Measurements from ENCODE around the gene ADARB2. TPM values are rescaled to one million over a fixed set of nuclear protein-coding genes. Genes with fewer than 3 reads are reported as not detected.

The ADARB2 gene
- total RNA-seq, 1 donor from 2014 or later, result under 0.01 TPM

DNA sequence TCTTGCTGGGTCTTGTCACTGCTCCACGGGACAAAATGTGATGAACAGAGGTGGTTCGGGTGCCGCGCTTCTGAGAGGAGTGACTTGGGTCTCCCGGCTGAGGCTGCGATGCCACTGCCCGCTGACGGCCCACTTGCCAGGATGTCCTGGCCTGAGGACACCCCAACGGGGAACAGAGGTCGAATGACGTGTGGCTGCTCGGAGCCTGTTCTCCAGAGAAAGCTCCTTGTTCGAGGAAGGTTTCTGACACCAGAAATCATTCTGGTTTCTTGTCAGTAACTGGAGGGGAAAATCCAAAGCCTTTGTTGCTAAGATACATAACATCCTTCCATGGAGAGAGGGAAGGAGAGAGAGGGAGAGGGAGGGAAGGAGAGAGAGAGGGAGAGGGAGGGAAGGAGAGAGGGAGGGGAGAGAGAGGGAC lies 444.7 kb downstream of the ADARB2 start:
- H3K27me3 ChIP-seq (ENCODE audit: control insufficient read depth in 3 of 3, insufficient read depth in 3 of 3, low read length in 3 of 3), result peaks cover 0 to 19% (median 11%) of the 10 kb centered on the region in 3 donors
- no peak overlapping the region for H3K9ac ChIP-seq (ENCODE audit: low read depth in 1 of 3, low read length in 3 of 3)
- no peaks in the 10 kb centered on the region for H3K9me3 ChIP-seq (ENCODE audit: control insufficient read depth in 3 of 3, low read length in 3 of 3)
- H3K27ac ChIP-seq (ENCODE audit: low read depth, low read length), result no peak overlapping the region
- no peaks in the 10 kb centered on the region for H3K36me3 ChIP-seq (ENCODE audit: control insufficient read depth in 3 of 3, insufficient read depth in 3 of 3, low read length in 3 of 3)
- H3K4me3 ChIP-seq (ENCODE audit: low read length in 3 of 3), result no peak overlapping the region
- H3K4me1 ChIP-seq (ENCODE audit: control insufficient read depth in 3 of 3, insufficient read depth in 3 of 3, low read length in 3 of 3), result no peaks in the 10 kb centered on the region

- H3K4me3 ChIP-seq (ENCODE audit: low read length in 3 of 3), result no peak overlapping the region
- no peaks in the 10 kb centered on the region for H3K9me3 ChIP-seq (ENCODE audit: control insufficient read depth in 3 of 3, low read length in 3 of 3)
- peaks cover 0 to 15% (median 4%) of the 10 kb centered on the region in 3 donors for H3K27me3 ChIP-seq (ENCODE audit: control insufficient read depth in 3 of 3, insufficient read depth in 3 of 3, low read length in 3 of 3)
- H3K36me3 ChIP-seq (ENCODE audit: control insufficient read depth in 3 of 3, insufficient read depth in 3 of 3, low read length in 3 of 3), result no peaks in the 10 kb centered on the region
- H3K4me1 ChIP-seq (ENCODE audit: control insufficient read depth in 3 of 3, insufficient read depth in 3 of 3, low read length in 3 of 3), result no peaks in the 10 kb centered on the region
- no peak overlapping the region for H3K9ac ChIP-seq (ENCODE audit: low read depth in 1 of 3, low read length in 3 of 3)
- no peak overlapping the region for H3K27ac ChIP-seq (ENCODE audit: low read depth, low read length)
Observed at GRCh38 chr10:1291178-1292090, 445.9 kb downstream of the ADARB2 start.

DNA sequence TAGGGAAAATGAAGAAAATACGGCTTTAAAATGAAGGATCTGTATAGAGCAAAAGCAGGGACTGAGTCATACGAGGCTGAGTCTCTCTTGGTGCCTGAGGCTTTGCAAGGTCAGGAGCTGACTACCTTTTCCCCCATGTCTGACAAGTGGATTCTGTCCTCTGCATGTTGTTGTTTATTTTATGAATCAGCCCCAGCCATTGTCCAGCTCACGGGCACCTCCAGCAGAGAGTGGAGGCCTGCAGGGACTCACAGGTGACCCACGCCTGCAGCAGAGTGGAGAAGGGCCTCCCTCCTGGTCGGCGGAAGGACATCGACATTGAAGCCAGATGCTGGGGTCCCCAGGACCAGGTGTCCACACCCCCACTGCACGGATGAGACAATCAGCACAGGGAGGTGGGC lies 447.3 kb downstream of the ADARB2 start:
- Histone ChIP-seq H3K27ac (ENCODE audit: low read depth, low read length) (no peak overlapping the region), H3K9ac (ENCODE audit: low read depth in 1 of 3, low read length in 3 of 3) (no peak overlapping the region), H3K4me1 (ENCODE audit: control insufficient read depth in 3 of 3, insufficient read depth in 3 of 3, low read length in 3 of 3) (no peaks in the 10 kb centered on the region), H3K27me3 (ENCODE audit: control insufficient read depth in 3 of 3, insufficient read depth in 3 of 3, low read length in 3 of 3) (peaks cover 0 to 19% (median 4%) of the 10 kb centered on the region in 3 donors), H3K4me3 (ENCODE audit: low read length in 3 of 3) (no peak overlapping the region), H3K9me3 (ENCODE audit: control insufficient read depth in 3 of 3, low read length in 3 of 3) (no peaks in the 10 kb centered on the region), H3K36me3 (ENCODE audit: control insufficient read depth in 3 of 3, insufficient read depth in 3 of 3, low read length in 3 of 3) (no peaks in the 10 kb centered on the region)

DNA sequence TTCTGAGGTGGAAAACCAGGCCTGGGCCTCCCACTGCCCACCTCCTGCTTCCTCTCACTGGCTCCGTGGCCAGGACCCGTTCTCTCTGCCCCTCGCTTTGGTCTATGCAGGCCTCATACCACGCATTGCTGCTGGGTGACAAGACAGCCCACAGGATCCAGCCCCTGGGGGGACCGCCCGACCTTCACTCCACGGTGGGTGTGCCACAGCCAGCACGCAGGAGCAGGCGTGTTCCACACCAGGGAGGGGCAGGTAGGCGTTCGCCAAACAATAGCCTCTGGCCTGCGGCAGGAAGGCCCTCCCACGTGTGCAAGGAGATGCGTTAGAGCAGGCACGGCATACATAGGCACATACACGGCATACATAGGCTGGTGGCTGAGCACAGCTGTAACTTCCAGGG lies 447.7 kb downstream of the ADARB2 start:
- no peaks in the 10 kb centered on the region for H3K4me1 ChIP-seq (ENCODE audit: control insufficient read depth in 3 of 3, insufficient read depth in 3 of 3, low read length in 3 of 3)
- H3K36me3 ChIP-seq (ENCODE audit: control insufficient read depth in 3 of 3, insufficient read depth in 3 of 3, low read length in 3 of 3), result no peaks in the 10 kb centered on the region
- peaks cover 0 to 22% (median 4%) of the 10 kb centered on the region in 3 donors for H3K27me3 ChIP-seq (ENCODE audit: control insufficient read depth in 3 of 3, insufficient read depth in 3 of 3, low read length in 3 of 3)
- no peaks in the 10 kb centered on the region for H3K9me3 ChIP-seq (ENCODE audit: control insufficient read depth in 3 of 3, low read length in 3 of 3)
- no peak overlapping the region for H3K4me3 ChIP-seq (ENCODE audit: low read length in 3 of 3)
- no peak overlapping the region for H3K27ac ChIP-seq (ENCODE audit: low read depth, low read length)
- H3K9ac ChIP-seq (ENCODE audit: low read depth in 1 of 3, low read length in 3 of 3), result no peak overlapping the region

DNA sequence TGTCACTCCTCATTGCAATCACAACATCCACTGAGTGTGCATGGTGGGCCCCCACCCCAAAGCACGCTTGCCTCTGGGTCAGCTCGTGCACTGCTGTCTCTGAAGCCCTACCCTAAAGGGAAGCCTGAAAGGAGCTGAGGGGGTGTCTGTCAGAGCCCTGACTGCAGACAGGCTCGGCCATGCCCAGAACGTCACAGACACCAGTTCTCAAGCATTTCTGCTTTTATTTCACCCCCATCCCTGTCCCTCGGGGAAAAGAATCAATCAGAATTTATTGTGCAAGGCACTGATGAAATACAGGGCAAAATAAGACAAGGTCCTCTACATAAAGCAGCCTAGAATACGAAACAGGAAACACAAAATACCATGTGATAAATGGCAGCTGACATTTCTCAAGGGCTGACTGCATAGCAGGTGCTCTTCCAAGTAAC lies 449.3 kb downstream of the ADARB2 start:
- Histone ChIP-seq H3K36me3 (ENCODE audit: control insufficient read depth in 3 of 3, insufficient read depth in 3 of 3, low read length in 3 of 3) (no peaks in the 10 kb centered on the region), H3K27ac (ENCODE audit: low read depth, low read length) (no peak overlapping the region), H3K9ac (ENCODE audit: low read depth in 1 of 3, low read length in 3 of 3) (no peak overlapping the region), H3K4me3 (ENCODE audit: low read length in 3 of 3) (no peak overlapping the region), H3K4me1 (ENCODE audit: control insufficient read depth in 3 of 3, insufficient read depth in 3 of 3, low read length in 3 of 3) (no peaks in the 10 kb centered on the region), H3K9me3 (ENCODE audit: control insufficient read depth in 3 of 3, low read length in 3 of 3) (no peaks in the 10 kb centered on the region), H3K27me3 (ENCODE audit: control insufficient read depth in 3 of 3, insufficient read depth in 3 of 3, low read length in 3 of 3) (peaks cover 0 to 24% (median 4%) of the 10 kb centered on the region in 3 donors)

DNA sequence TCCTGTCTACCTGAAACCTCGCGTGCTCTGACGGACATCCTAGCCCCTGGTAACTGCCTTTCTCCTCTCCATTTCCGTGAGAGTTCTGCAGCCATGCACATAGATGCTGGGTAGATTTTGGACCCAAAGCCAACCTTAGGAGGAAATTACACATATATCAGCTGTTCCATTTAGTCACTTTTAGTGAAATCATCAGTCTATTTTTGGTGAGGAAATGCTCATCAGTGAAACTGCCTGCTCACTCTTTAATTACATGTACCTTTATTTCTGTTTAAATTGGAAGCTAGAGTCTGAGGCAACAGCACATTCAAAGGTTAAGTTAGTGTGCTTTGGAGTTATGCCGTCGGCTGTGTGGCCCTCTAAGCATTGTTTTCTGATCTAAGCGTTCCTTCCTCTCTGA lies 449.8 kb downstream of the ADARB2 start:
- Histone ChIP-seq H3K9me3 (ENCODE audit: control insufficient read depth in 3 of 3, low read length in 3 of 3) (no peaks in the 10 kb centered on the region), H3K27ac (ENCODE audit: low read depth, low read length) (no peak overlapping the region), H3K36me3 (ENCODE audit: control insufficient read depth in 3 of 3, insufficient read depth in 3 of 3, low read length in 3 of 3) (no peaks in the 10 kb centered on the region), H3K9ac (ENCODE audit: low read depth in 1 of 3, low read length in 3 of 3) (no peak overlapping the region), H3K4me3 (ENCODE audit: low read length in 3 of 3) (no peak overlapping the region), H3K4me1 (ENCODE audit: control insufficient read depth in 3 of 3, insufficient read depth in 3 of 3, low read length in 3 of 3) (no peaks in the 10 kb centered on the region), H3K27me3 (ENCODE audit: control insufficient read depth in 3 of 3, insufficient read depth in 3 of 3, low read length in 3 of 3) (peaks cover 0 to 24% (median 4%) of the 10 kb centered on the region in 3 donors)

GRCh38 chr10:1284076-1284475 lies 453.2 kb downstream of the ADARB2 start:
- Histone ChIP-seq H3K27me3 (ENCODE audit: control insufficient read depth in 3 of 3, insufficient read depth in 3 of 3, low read length in 3 of 3) (peaks cover 0 to 23% (median 2%) of the 10 kb centered on the region in 3 donors), H3K4me3 (ENCODE audit: low read length in 3 of 3) (no peak overlapping the region), H3K27ac (ENCODE audit: low read depth, low read length) (no peak overlapping the region), H3K9ac (ENCODE audit: low read depth in 1 of 3, low read length in 3 of 3) (no peak overlapping the region), H3K9me3 (ENCODE audit: control insufficient read depth in 3 of 3, low read length in 3 of 3) (no peaks in the 10 kb centered on the region), H3K4me1 (ENCODE audit: control insufficient read depth in 3 of 3, insufficient read depth in 3 of 3, low read length in 3 of 3) (no peaks in the 10 kb centered on the region), H3K36me3 (ENCODE audit: control insufficient read depth in 3 of 3, insufficient read depth in 3 of 3, low read length in 3 of 3) (no peaks in the 10 kb centered on the region)

GRCh38 chr10:1281405-1281782 lies 455.9 kb downstream of the ADARB2 start:
- peaks cover 0 to 21% (median 2%) of the 10 kb centered on the region in 3 donors for H3K27me3 ChIP-seq (ENCODE audit: control insufficient read depth in 3 of 3, insufficient read depth in 3 of 3, low read length in 3 of 3)
- no peaks in the 10 kb centered on the region for H3K36me3 ChIP-seq (ENCODE audit: control insufficient read depth in 3 of 3, insufficient read depth in 3 of 3, low read length in 3 of 3)
- H3K4me1 ChIP-seq (ENCODE audit: control insufficient read depth in 3 of 3, insufficient read depth in 3 of 3, low read length in 3 of 3), result no peaks in the 10 kb centered on the region
- no peak overlapping the region for H3K27ac ChIP-seq (ENCODE audit: low read depth, low read length)
- H3K9ac ChIP-seq (ENCODE audit: low read depth in 1 of 3, low read length in 3 of 3), result no peak overlapping the region
- H3K9me3 ChIP-seq (ENCODE audit: control insufficient read depth in 3 of 3, low read length in 3 of 3), result no peaks in the 10 kb centered on the region
- no peak overlapping the region for H3K4me3 ChIP-seq (ENCODE audit: low read length in 3 of 3)

DNA sequence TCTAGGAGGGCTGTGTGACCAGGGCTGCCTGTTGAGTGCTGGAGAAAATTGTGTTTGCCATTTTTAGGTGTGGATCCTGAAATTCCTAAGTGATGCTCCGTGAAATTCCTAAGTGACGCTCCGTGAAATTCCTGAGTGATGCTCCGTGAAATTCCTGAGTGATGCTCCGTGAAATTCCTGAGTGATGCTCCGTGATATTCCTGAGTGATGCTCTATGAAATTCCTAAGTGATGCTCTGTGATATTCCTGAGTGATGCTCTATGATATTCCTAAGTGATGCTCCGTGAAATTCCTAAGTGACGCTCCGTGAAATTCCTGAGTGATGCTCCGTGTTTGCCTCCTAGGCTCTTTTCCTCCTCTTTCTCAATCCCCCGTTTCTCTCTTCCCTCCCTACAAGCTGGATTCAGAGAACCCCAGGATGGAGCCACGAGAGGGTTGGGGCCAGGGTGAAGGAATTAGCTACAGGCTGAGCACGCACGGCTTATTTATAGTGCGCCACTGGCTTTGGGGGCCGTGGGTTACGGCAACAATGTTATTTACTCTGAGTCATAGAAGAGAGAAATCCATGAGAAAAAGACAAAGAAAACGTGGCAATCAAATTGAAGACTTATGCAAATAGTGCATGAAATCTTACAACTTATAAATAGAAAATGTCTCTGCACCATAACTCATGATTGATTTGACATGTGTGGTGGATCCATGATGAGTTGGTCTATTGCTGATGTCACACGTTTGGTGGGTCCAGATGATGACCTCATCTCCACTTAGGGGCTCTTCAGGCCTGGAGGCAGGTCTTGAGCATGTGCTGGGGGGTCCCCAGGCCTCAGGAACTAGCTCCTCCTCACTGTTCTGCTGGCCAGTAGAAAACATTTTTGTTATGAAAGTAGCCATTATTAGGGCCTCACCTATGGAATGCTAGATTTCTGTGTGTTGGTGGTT lies 456.6 kb downstream of the ADARB2 start:
- no peaks in the 10 kb centered on the region for H3K4me1 ChIP-seq (ENCODE audit: control insufficient read depth in 3 of 3, insufficient read depth in 3 of 3, low read length in 3 of 3)
- H3K36me3 ChIP-seq (ENCODE audit: control insufficient read depth in 3 of 3, insufficient read depth in 3 of 3, low read length in 3 of 3), result no peaks in the 10 kb centered on the region
- no peak overlapping the region for H3K27ac ChIP-seq (ENCODE audit: low read depth, low read length)
- no peaks in the 10 kb centered on the region for H3K9me3 ChIP-seq (ENCODE audit: control insufficient read depth in 3 of 3, low read length in 3 of 3)
- peaks cover 0 to 21% (median 2%) of the 10 kb centered on the region in 3 donors for H3K27me3 ChIP-seq (ENCODE audit: control insufficient read depth in 3 of 3, insufficient read depth in 3 of 3, low read length in 3 of 3)
- no peak overlapping the region for H3K9ac ChIP-seq (ENCODE audit: low read depth in 1 of 3, low read length in 3 of 3)
- H3K4me3 ChIP-seq (ENCODE audit: low read length in 3 of 3), result no peak overlapping the region

Data from skeletal muscle tissue (tissue), 4 donors.